HG03108 (cell line): Measurements from ENCODE around the gene NBPF1.
"Not testable (repeated sequence)": the region's sequence is repeated elsewhere in the genome, so short reads cannot be mapped to it uniquely, and the experiment has no call there.

Source experiments
- ATAC-seq: cut with Tn5 transposase; IDR thresholded peaks from one replicate; pipeline ENCODE4 v1.9.1; 2021; ENCODE audit warnings: moderate library complexity; ENCODE audit not compliant: unreplicated experiment

The NBPF1 gene

GRCh38 chr1:16519255-16519951, 94.0 kb downstream of the NBPF1 start:
- not testable (repeated sequence) for ATAC-seq

- ATAC-seq = not testable (repeated sequence)
Observed at GRCh38 chr1:16518913-16519254, 94.5 kb downstream of the NBPF1 start.

GRCh38 chr1:16516694-16517410, 96.5 kb downstream of the NBPF1 start:
- not testable (repeated sequence) for ATAC-seq

GRCh38 chr1:16514107-16515055, 99.0 kb downstream of the NBPF1 start, which contains the start of gene RNU1-1:
RNU1-1 (minus strand) TSS chr1:16514285.
- ATAC-seq = not testable (repeated sequence)

- ATAC-seq = peak; percentile 85
Observed at GRCh38 chr1:16513412-16514106, 99.8 kb downstream of the NBPF1 start.

- not testable (repeated sequence) for ATAC-seq
Observed at GRCh38 chr1:16512624-16513411, 100.5 kb downstream of the NBPF1 start.
